Esophagus muscularis mucosa (tissue), 4 donors: ENCODE measurements around the gene MSRB1. TPM values are rescaled to one million over a fixed set of nuclear protein-coding genes. Genes with fewer than 3 reads are reported as not detected.
"Not testable (repeated sequence)": the region's sequence is repeated elsewhere in the genome, so short reads cannot be mapped to it uniquely, and the experiment has no call there.

ENCODE experiments used
- DNase-seq: peaks from one replicate; pipeline ENCODE4 v3.0.0-alpha.2; 2017; ENCODE audit errors: extremely low spot score
- H3K27ac ChIP-seq, 4 donors: fragments of 200-600 bp; sonication (generic); replicated peaks in 1 of 4; 1 replicate in 3 of 4; 2 replicates in 1 of 4; pipeline ENCODE4 v1.5.1; 2016 to 2019; ENCODE audit warnings: mild to moderate bottlenecking in 1 of 4
- H3K27me3 ChIP-seq, 4 donors: fragments of 200-600 bp; sonication (generic); one replicate each; pipeline versions ENCODE4 v1.5.1 to v1.6.0; 2016 to 2019
- H3K36me3 ChIP-seq, 4 donors: fragments of 200-600 bp; sonication (generic); one replicate each; pipeline ENCODE4 v1.5.1; 2016 to 2019
- H3K4me1 ChIP-seq, 4 donors: fragments of 200-600 bp; sonication (generic); one replicate each; pipeline ENCODE4 v1.5.1; 2016 to 2019
- H3K4me3 ChIP-seq, 4 donors: fragments of 200-600 bp; sonication (generic); 1 replicate in 2 of 4; 2 replicates in 2 of 4; pipeline ENCODE4 v1.5.1; 2016 to 2019; ENCODE audit warnings: mild to moderate bottlenecking in 4 of 4, moderate library complexity in 1 of 4
- H3K9me3 ChIP-seq, 4 donors: fragments of 200-600 bp; sonication (generic); 1 replicate in 3 of 4; 2 replicates in 1 of 4; pipeline ENCODE4 v1.5.1; 2016 to 2019
- CTCF ChIP-seq, 3 experiments: fragments of 200-600 bp in 2 of 3; fragments of 450-650 bp in 1 of 3; sonication (generic) in 2 of 3; IDR thresholded peaks; one replicate each; pipeline ENCODE4 v1.5.1; 2017 to 2019; ENCODE audit warnings: antibody characterized with exemption in 3 of 3, mild to moderate bottlenecking in 2 of 3, moderate library complexity in 1 of 3
- EP300 ChIP-seq: sonication (generic); formaldehyde crosslinking; IDR thresholded peaks from one replicate; pipeline ENCODE4 v1.6.1; 2017; ENCODE audit warnings: antibody characterized with exemption
- POLR2A ChIP-seq: fragments of 450-650 bp; IDR thresholded peaks from one replicate; pipeline ENCODE4 v1.6.1; 2017; ENCODE audit warnings: antibody characterized with exemption, moderate library complexity, mild to moderate bottlenecking, low read depth
- POLR2AphosphoS5 ChIP-seq, 2 donors: sonication (generic); formaldehyde crosslinking; IDR thresholded peaks; one replicate each; pipeline ENCODE4 v1.6.1; 2017; ENCODE audit warnings: antibody characterized with exemption in 2 of 2
- WGBS: methylation state at CpG from one replicate; pipeline ENCODE4 v1.1.5; 2018; 5-methylcytosine and 5-hydroxymethylcytosine counted together
- intact Hi-C: fragments of 100-400 bp; cut with DNase I; formaldehyde crosslinking; loops from one replicate; pipeline ENCODE4 v1.15.1; 2023
- total RNA-seq, 4 donors: library from RNA; depleted of rRNA; stranded (reverse); fragments of >200 nt; gene quantifications; one replicate each; pipeline versions ENCODE4 v1.1.0 to v1.2.1, GENCODE V29; 2016

The MSRB1 gene
- total RNA-seq, 4 donors from 2014 or later, result 46.0 to 78.7 (median 53.1) TPM

- H3K36me3 ChIP-seq, result peaks cover 10 to 17% (median 15%) of the 10 kb centered on the region in 4 donors
- no peaks in the 10 kb centered on the region for H3K27me3 ChIP-seq
- WGBS, result 93% methylated on average over 16 of the region's 21 CpGs
- intact Hi-C loops, result no loop called here
- no peak for DNase-seq
- TF ChIP-seq CTCF (IDR thresholded peaks at IDR 0.05) (no peak), POLR2AphosphoS5 (IDR thresholded peaks at IDR 0.05) (no peak), POLR2A (no peak), EP300 (no peak)
- no peak overlapping the region for H3K4me3 ChIP-seq
- H3K4me1 ChIP-seq, result peaks cover 12 to 34% (median 29%) of the 10 kb centered on the region in 4 donors
- no peak overlapping the region for H3K27ac ChIP-seq
- H3K9me3 ChIP-seq, result no peaks in the 10 kb centered on the region
These were observed 1.7 kb upstream of the MSRB1 start for GRCh38 chr16:1944612-1945199.

GRCh38 chr16:1942047-1942809 lies 771 bp downstream of the MSRB1 start:
- no peak for TF ChIP-seq POLR2A
- TF ChIP-seq POLR2AphosphoS5 (IDR thresholded peaks at IDR 0.05), result peak; percentile 45 to 59
- no peaks in the 10 kb centered on the region for H3K27me3 ChIP-seq
- intact Hi-C loops, result no loop called here
- no peaks in the 10 kb centered on the region for H3K9me3 ChIP-seq
- H3K4me3 ChIP-seq, result peak overlapping the region; percentile 76 to 96 (median 84)
- WGBS, result 16% methylated on average over 8 of the region's 17 CpGs
- peak overlapping the region; percentile 81 to 97 (median 94) for H3K27ac ChIP-seq
- peaks cover 33 to 42% (median 39%) of the 10 kb centered on the region in 4 donors for H3K36me3 ChIP-seq
- H3K4me1 ChIP-seq, result peaks cover 12 to 34% (median 29%) of the 10 kb centered on the region in 4 donors
- no peak for DNase-seq

- H3K4me3 ChIP-seq, result peak overlapping the region; percentile 76 to 96 (median 84)
- peaks cover 38 to 49% (median 43%) of the 10 kb centered on the region in 4 donors for H3K36me3 ChIP-seq
- no peaks in the 10 kb centered on the region for H3K9me3 ChIP-seq
- H3K27ac ChIP-seq, result peak overlapping the region; percentile 81 to 97 (median 94)
- H3K4me1 ChIP-seq, result peaks cover 12 to 34% (median 29%) of the 10 kb centered on the region in 4 donors
- H3K27me3 ChIP-seq, result no peaks in the 10 kb centered on the region
- TF ChIP-seq EP300 (no peak), POLR2AphosphoS5 (IDR thresholded peaks at IDR 0.05) (no peak), CTCF (IDR thresholded peaks at IDR 0.05) (no peak), POLR2A (no peak)
- 76% methylated on average over 9 of the region's 30 CpGs for WGBS
- no peak for DNase-seq
- intact Hi-C loops, result no loop called here
These were observed 1.6 kb downstream of the MSRB1 start for GRCh38 chr16:1941162-1942046.

GRCh38 chr16:1940273-1941161 lies 2.5 kb downstream of the MSRB1 start:
- TF ChIP-seq POLR2A (no peak), POLR2AphosphoS5 (IDR thresholded peaks at IDR 0.05) (no peak)
- no peak overlapping the region for H3K4me3 ChIP-seq
- no peaks in the 10 kb centered on the region for H3K9me3 ChIP-seq
- 87% methylated on average over 19 of the region's 23 CpGs for WGBS
- DNase-seq, result no peak
- intact Hi-C loops, result no loop called here
- peaks cover 38 to 49% (median 43%) of the 10 kb centered on the region in 4 donors for H3K36me3 ChIP-seq
- H3K27me3 ChIP-seq, result no peaks in the 10 kb centered on the region
- H3K4me1 ChIP-seq, result peaks cover 12 to 34% (median 29%) of the 10 kb centered on the region in 4 donors
- H3K27ac ChIP-seq, result peak overlapping the region in 3 of 4 donors; percentile 81 to 97 (median 94)

- H3K27ac ChIP-seq, intact Hi-C loops, DNase-seq, H3K27me3 ChIP-seq, H3K9me3 ChIP-seq, H3K4me3 ChIP-seq: not testable (repeated sequence)
- WGBS, result 98% methylated on average over 8 of the region's 8 CpGs
- H3K4me1 ChIP-seq, result peaks cover 12 to 34% (median 29%) of the 10 kb centered on the region in 4 donors
- peaks cover 38 to 49% (median 43%) of the 10 kb centered on the region in 4 donors for H3K36me3 ChIP-seq
These were observed 3.2 kb downstream of the MSRB1 start for GRCh38 chr16:1939833-1940232.
